ENCODE measurements around the gene GNAQ.

GRCh38 chr9:77783518-77783917 is 248.1 kb downstream of the GNAQ start:
- TF ChIP-seq CTCF (IDR thresholded peaks at IDR 0.05) (no peak), POLR2A (IDR thresholded peaks at IDR 0.05) (no peak)
